Keratinocyte (primary cell): ENCODE measurements around the gene KRT7.

Source experiments
- EZH2 ChIP-seq: IDR thresholded peaks from one replicate; pipeline ENCODE4 v1.6.1; 2012; ENCODE audit warnings: inconsistent platforms, mild to moderate bottlenecking, low read length, moderate library complexity
- TF ChIP-seq, protein P1 (sequence below), 3 experiments: IDR thresholded peaks in 1 of 3; conservative IDR thresholded peaks in 1 of 3; optimal IDR thresholded peaks in 1 of 3; 2 replicates in 2 of 3; 3 replicates in 1 of 3; pipeline versions ENCODE3 to v1.5.1; 2011; ENCODE audit warnings: low read length in 3 of 3, mild to moderate bottlenecking in 3 of 3, moderate library complexity in 2 of 3, control low read depth in 1 of 3, inconsistent platforms in 1 of 3; ENCODE audit not compliant: insufficient read depth in 2 of 3; ENCODE audit errors: extremely low read depth in 1 of 3

DNA sequence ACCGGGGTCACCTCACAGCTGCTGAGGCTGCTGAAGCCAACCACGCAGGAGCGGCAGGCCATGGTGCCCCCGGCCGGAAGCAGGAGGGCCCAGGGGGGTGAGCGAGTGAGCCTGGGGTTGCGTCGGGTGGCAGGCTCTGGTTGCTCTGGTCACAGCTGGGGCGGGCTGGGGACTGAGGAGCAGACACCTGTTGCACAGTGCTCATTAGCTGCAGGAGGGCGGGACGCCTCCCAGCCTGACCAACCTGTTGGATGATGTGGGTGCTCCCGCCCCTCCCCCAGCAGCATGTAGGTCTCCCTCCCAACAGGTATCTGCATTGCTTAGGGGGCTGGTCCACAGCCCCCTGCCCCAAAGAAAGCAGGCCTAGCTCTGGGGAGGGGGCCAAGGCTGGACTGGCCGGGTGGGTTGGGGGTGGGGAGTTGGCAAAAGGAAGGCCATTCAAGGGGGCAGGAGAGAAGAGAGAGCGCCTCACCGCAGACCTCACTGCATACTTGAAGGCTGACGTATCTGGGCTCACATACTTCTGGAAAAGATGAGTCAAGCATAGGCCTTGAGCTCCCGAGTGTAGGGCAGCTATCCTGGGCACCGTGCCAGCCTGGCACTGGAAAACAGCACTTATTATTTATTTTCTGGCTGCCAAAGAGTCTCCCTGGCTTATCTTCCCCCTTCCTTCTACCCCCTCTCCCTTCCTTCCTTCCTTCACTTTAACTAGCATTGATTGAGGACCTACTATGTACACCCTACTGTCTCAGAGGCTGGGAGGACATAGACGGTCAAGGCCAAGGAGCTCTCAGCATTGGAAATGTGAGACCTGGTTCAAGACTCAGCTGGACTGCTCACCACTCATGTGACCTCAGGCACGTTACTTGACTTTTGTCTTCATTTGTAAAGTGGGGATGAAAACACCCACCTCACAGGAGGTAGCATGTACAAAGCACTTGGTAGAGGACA, 40.9 kb upstream of the KRT7 start, which contains the start of gene KRT80:
- no peak for TF ChIP-seq EZH2
- TF ChIP-seq, protein P1, sequence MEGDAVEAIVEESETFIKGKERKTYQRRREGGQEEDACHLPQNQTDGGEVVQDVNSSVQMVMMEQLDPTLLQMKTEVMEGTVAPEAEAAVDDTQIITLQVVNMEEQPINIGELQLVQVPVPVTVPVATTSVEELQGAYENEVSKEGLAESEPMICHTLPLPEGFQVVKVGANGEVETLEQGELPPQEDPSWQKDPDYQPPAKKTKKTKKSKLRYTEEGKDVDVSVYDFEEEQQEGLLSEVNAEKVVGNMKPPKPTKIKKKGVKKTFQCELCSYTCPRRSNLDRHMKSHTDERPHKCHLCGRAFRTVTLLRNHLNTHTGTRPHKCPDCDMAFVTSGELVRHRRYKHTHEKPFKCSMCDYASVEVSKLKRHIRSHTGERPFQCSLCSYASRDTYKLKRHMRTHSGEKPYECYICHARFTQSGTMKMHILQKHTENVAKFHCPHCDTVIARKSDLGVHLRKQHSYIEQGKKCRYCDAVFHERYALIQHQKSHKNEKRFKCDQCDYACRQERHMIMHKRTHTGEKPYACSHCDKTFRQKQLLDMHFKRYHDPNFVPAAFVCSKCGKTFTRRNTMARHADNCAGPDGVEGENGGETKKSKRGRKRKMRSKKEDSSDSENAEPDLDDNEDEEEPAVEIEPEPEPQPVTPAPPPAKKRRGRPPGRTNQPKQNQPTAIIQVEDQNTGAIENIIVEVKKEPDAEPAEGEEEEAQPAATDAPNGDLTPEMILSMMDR (optimal IDR thresholded peaks at IDR 0.05 in 1 of 3, IDR thresholded peaks at IDR 0.05 in 1 of 3, conservative IDR thresholded peaks at IDR 0.05 in 1 of 3; ENCODE audit: extremely low read depth in 1 of 3, insufficient read depth in 2 of 3, low read length in 3 of 3), result no peak
